K562 (cell line): ENCODE measurements around the gene AKR1A1. TPM values are rescaled to one million over a fixed set of nuclear protein-coding genes. Genes with fewer than 3 reads are reported as not detected.

Source experiments
- ARID3B ChIP-seq: fragments of 250-450 bp; sonication (Bioruptor Pico); IDR thresholded peaks from 2 replicates; pipeline ENCODE4 v1.4.0; 2020; ENCODE audit warnings: borderline replicate concordance
- FOS ChIP-seq: IDR thresholded peaks from 3 replicates; pipeline ENCODE4 v1.6.1; 2011; ENCODE audit not compliant: insufficient read length; ENCODE audit errors: extremely low read depth
- FOXK1 ChIP-seq: sonication (generic); formaldehyde crosslinking; IDR thresholded peaks from 2 replicates; pipeline ENCODE4 v1.8.0; 2022; ENCODE audit warnings: missing genetic modification reagents, mild to moderate bottlenecking, borderline replicate concordance
- GABPA ChIP-seq: fragments of 200-800 bp; sonication (Bioruptor generic); conservative IDR thresholded peaks from 2 replicates; pipeline ENCODE4 v1.6.1; 2016; ENCODE audit warnings: low read depth, missing genetic modification characterization, missing compliant biosample characterization
- HINFP ChIP-seq: fragments of 450-650 bp; conservative IDR thresholded peaks from 2 replicates; pipeline ENCODE4 v1.6.1; 2016; ENCODE audit warnings: missing genetic modification characterization, low read depth, mild to moderate bottlenecking, control low read depth, missing compliant biosample characterization
- JUNB ChIP-seq: fragments of 450-650 bp; formaldehyde crosslinking; conservative IDR thresholded peaks from 2 replicates; pipeline ENCODE4 v1.4.0; 2020; ENCODE audit warnings: mild to moderate bottlenecking
- MCM7 ChIP-seq, 2 experiments: fragments of 450-650 bp; IDR thresholded peaks; 2 replicates each; pipeline ENCODE4 v1.6.1; 2016 to 2018
- NR2C1 ChIP-seq, 2 experiments: fragments of 450-650 bp; IDR thresholded peaks; 2 replicates each; pipeline ENCODE4 v1.6.1; 2017; ENCODE audit warnings: mild to moderate bottlenecking in 2 of 2, antibody characterized with exemption in 1 of 2, inconsistent platforms in 1 of 2, missing compliant biosample characterization in 1 of 2, missing genetic modification characterization in 1 of 2
- NR3C1 ChIP-seq: sonication (generic); formaldehyde crosslinking; IDR thresholded peaks from 2 replicates; pipeline ENCODE4 v1.8.1; 2022; ENCODE audit warnings: missing genetic modification reagents
- RNF2 ChIP-seq: sonication (generic); IDR thresholded peaks from 2 replicates; pipeline ENCODE4 v1.6.1; 2016
- SRSF9 ChIP-seq: fragments of 200-400 bp; formaldehyde crosslinking; IDR thresholded peaks from 2 replicates; pipeline ENCODE4 v1.6.1; 2017; ENCODE audit warnings: low read depth, low read length, borderline replicate concordance
- TRIM24 ChIP-seq, 2 experiments: fragments of 450-650 bp; IDR thresholded peaks; 2 replicates each; pipeline ENCODE4 v1.6.1; 2016
- ZNF146 ChIP-seq: IDR thresholded peaks from one replicate; pipeline ENCODE4 v1.6.1; 2018; ENCODE audit warnings: missing compliant biosample characterization; ENCODE audit not compliant: unreplicated experiment
- ZNF3 ChIP-seq: fragments of 250-450 bp; sonication (Bioruptor Pico); IDR thresholded peaks from 2 replicates; pipeline ENCODE4 v1.5.0; 2021; ENCODE audit warnings: mild to moderate bottlenecking, moderate library complexity
- ZNF318 ChIP-seq, 2 experiments: fragments of 450-650 bp; IDR thresholded peaks; 2 replicates each; pipeline ENCODE4 v1.6.1; 2016; ENCODE audit warnings: mild to moderate bottlenecking in 2 of 2, borderline replicate concordance in 1 of 2, low read depth in 1 of 2, moderate library complexity in 1 of 2
- ZNF76 ChIP-seq: fragments of 250-450 bp; sonication (Bioruptor Pico); IDR thresholded peaks from 2 replicates; pipeline ENCODE4 v1.4.0; 2020; ENCODE audit warnings: mild to moderate bottlenecking, moderate library complexity, borderline replicate concordance
- polyA plus RNA-seq, 8 experiments: library from polyadenylated mRNA; depleted of rRNA in 4 of 8; stranded (reverse) in 5 of 8; unstranded in 3 of 8; fragments of >200 nt; fragmentation: Nextera tagmentation in 2 of 8; fragmentation: Illumina TruSeq in 1 of 8; extraction: Ambion mirVana in 2 of 8; extraction: Trizol in 1 of 8; gene quantifications; 2 replicates each; pipeline versions ENCODE4 v1.2.1 to v1.2.3, GENCODE V29; 2011 to 2014; ENCODE audit warnings: inconsistent platforms in 1 of 8, missing spikeins in 1 of 8
- total RNA-seq, 7 experiments: library from RNA; depleted of rRNA in 6 of 7; stranded (reverse); fragments of >200 nt in 6 of 7; fragmentation: Illumina TruSeq in 2 of 7; extraction: Trizol in 2 of 7; gene quantifications; 2 replicates each; pipeline versions ENCODE4 v1.2.1 to v1.2.3, GENCODE V29; 2011 to 2021; ENCODE audit warnings: low replicate concordance in 1 of 7

The AKR1A1 gene
- total and polyA plus RNA-seq, 9 of the 15 experiments (the other 6 are each of a cell fraction or from before 2014, with no cell fraction given): 68.6 to 211 (median 132) TPM

GRCh38 chr1:45521413-45522323 lies 29.0 kb upstream of the AKR1A1 start, which contains the start of gene PRDX1 (continued):
- TF ChIP-seq ZNF318 (IDR thresholded peaks at IDR 0.05; ENCODE audit: borderline replicate concordance in 1 of 2, low read depth in 1 of 2): no peak
- TF ChIP-seq ARID3B: no peak
- peak; percentile 96 for TF ChIP-seq RNF2
- no peak for TF ChIP-seq MCM7 (IDR thresholded peaks at IDR 0.05)
- 0 out of 2 replicates have a peak, but pooled peaks have one; percentile 36 for TF ChIP-seq NR3C1 (CRISPR knock-in tag)
- TF ChIP-seq HINFP (tag): no peak
- TF ChIP-seq TRIM24 (IDR thresholded peaks at IDR 0.05): peak in 1 of 2 experiments; percentile 65; a peak in 2 of 4 replicates
- TF ChIP-seq FOXK1 (CRISPR knock-in tag): peak; percentile 88; the same call in 1 of the 2 replicates
- TF ChIP-seq JUNB (CRISPR knock-in tag): no peak
- TF ChIP-seq GABPA: peak; percentile 63
- TF ChIP-seq SRSF9: no peak
- TF ChIP-seq FOS: no peak
- TF ChIP-seq ZNF3: no peak
- TF ChIP-seq ZNF76 (CRISPR knock-in tag): no peak
- TF ChIP-seq ZNF146 (CRISPR knock-in tag): peak; percentile 21
- no peak; the same call in 1 of the 2 replicates for TF ChIP-seq NR2C1 (IDR thresholded peaks at IDR 0.05)
- peak; percentile 38; the same call in 1 of the 2 replicates for TF ChIP-seq NR2C1 (tag; IDR thresholded peaks at IDR 0.05)
